PC-3 (cell line): Measurements from ENCODE around the gene PSMB9. TPM values are rescaled to one million over a fixed set of nuclear protein-coding genes. Genes with fewer than 3 reads are reported as not detected.
A peak's percentile ranks its signal among the peaks of the same experiment; 100 is the strongest.

Source experiments
- ATAC-seq: fragments of 200-7000 bp; cut with Tn5 transposase; 2 replicates; pipeline ENCODE4 v1.9.1; 2020; ENCODE audit warnings: mild to moderate bottlenecking, moderate library complexity
- BruUV-seq: library from RNA; stranded (reverse); fragments of 400-500 nt; replicated peaks from 2 replicates; lab custom pipeline; 2021; lab: Mats Ljungman, UMichigan
- CTCF ChIA-PET: fragments of 300-600 bp; sonication (Branson Sonifier 250); formaldehyde crosslinking; loops from one replicate; lab custom pipeline; 2022; ENCODE audit warnings: antibody characterized with exemption; lab: Charles Lee
- POLR2A ChIA-PET: fragments of 300-600 bp; sonication (Branson Sonifier 250); formaldehyde crosslinking; loops from one replicate; lab custom pipeline; 2022; ENCODE audit warnings: antibody characterized with exemption; ENCODE audit not compliant: unreplicated experiment; lab: Charles Lee
- DNase-seq: peaks from one replicate; pipeline ENCODE4 v3.0.0-alpha.2; 2015
- H2AFZ ChIP-seq: fragments of 300-600 bp; sonication (generic); 2 replicates; pipeline ENCODE4 v1.6.0; 2016; ENCODE audit warnings: antibody characterized with exemption, low read length
- H3F3A ChIP-seq: fragments of 300-600 bp; sonication (generic); one replicate; pipeline ENCODE4 v1.6.0; 2017; ENCODE audit warnings: antibody characterized with exemption, low read length, control low read depth, mild to moderate bottlenecking; ENCODE audit not compliant: unreplicated experiment
- H3K27ac ChIP-seq: fragments of 300-600 bp; sonication (generic); 2 replicates; pipeline ENCODE4 v1.5.1; 2016; ENCODE audit warnings: mild to moderate bottlenecking, low read length
- H3K27me3 ChIP-seq: fragments of 300-600 bp; sonication (generic); 2 replicates; pipeline ENCODE4 v1.6.1; 2016; ENCODE audit warnings: low read length, mixed read lengths
- H3K36me3 ChIP-seq: fragments of 300-600 bp; sonication (generic); 2 replicates; pipeline ENCODE4 v1.6.1; 2016; ENCODE audit warnings: low read depth, mixed run types, low read length, mixed read lengths
- H3K4me1 ChIP-seq: fragments of 300-600 bp; sonication (generic); 2 replicates; pipeline ENCODE4 v1.5.1; 2016; ENCODE audit warnings: low read length; ENCODE audit not compliant: insufficient read depth
- H3K4me2 ChIP-seq: fragments of 300-600 bp; sonication (generic); 2 replicates; pipeline ENCODE4 v1.6.0; 2016; ENCODE audit warnings: low read length
- H3K4me3 ChIP-seq: fragments of 300-600 bp; sonication (generic); 2 replicates; pipeline ENCODE4 v1.5.1; 2016; ENCODE audit warnings: mild to moderate bottlenecking, low read length, mixed read lengths
- H3K79me2 ChIP-seq: fragments of 300-600 bp; sonication (generic); 2 replicates; pipeline ENCODE4 v1.6.1; 2017; ENCODE audit warnings: low read length, mixed read lengths
- H3K9ac ChIP-seq: fragments of 300-600 bp; sonication (generic); 2 replicates; pipeline ENCODE4 v1.6.0; 2016; ENCODE audit warnings: mild to moderate bottlenecking, low read length
- H3K9me2 ChIP-seq: fragments of 300-600 bp; sonication (generic); replicated peaks from 2 replicates; pipeline ENCODE4 v1.6.1; 2016; ENCODE audit warnings: mixed run types, low read length, mixed read lengths
- H3K9me3 ChIP-seq: fragments of 300-600 bp; sonication (generic); 2 replicates; pipeline ENCODE4 v1.6.1; 2016; ENCODE audit warnings: low read length, mixed read lengths
- H4K20me1 ChIP-seq: fragments of 300-600 bp; sonication (generic); 2 replicates; pipeline ENCODE4 v1.6.1; 2016; ENCODE audit warnings: low read length, mixed read lengths
- CTCF ChIP-seq: fragments of 300-600 bp; sonication (generic); conservative IDR thresholded peaks from 2 replicates; pipeline ENCODE4 v1.5.1; 2017; ENCODE audit warnings: antibody characterized with exemption, low read depth, mild to moderate bottlenecking, low read length
- EZH2 ChIP-seq: fragments of 300-600 bp; sonication (generic); IDR thresholded peaks from one replicate; pipeline ENCODE4 v1.6.1; 2017; ENCODE audit warnings: antibody characterized with exemption, mild to moderate bottlenecking, low read length; ENCODE audit not compliant: unreplicated experiment
- EZH2phosphoT487 ChIP-seq: fragments of 300-600 bp; sonication (generic); IDR thresholded peaks from 2 replicates; pipeline ENCODE4 v1.6.1; 2018; ENCODE audit warnings: mild to moderate bottlenecking, antibody characterized with exemption, low read length, borderline replicate concordance
- intact Hi-C: fragments of 100-400 bp; cut with micrococcal nuclease; formaldehyde crosslinking; loops from 2 replicates; pipeline ENCODE4 v1.9.0; 2023
- total RNA-seq: library from RNA; depleted of rRNA; stranded (reverse); fragments of >200 nt; gene quantifications from 2 replicates; pipeline ENCODE4 v1.2.3, GENCODE V29; 2014

PSMB9 gene
- total RNA-seq, 1 experiment from 2014 or later: 1.5 TPM

- Histone ChIP-seq H3K9ac (peak overlapping the region; percentile 63), H3K9me2 (no peaks in the 10 kb centered on the region), H3K79me2 (peaks cover 24% of the 10 kb centered on the region), H3K4me3 (peak overlapping the region; percentile 85), H3K4me1 (peaks cover 10% of the 10 kb centered on the region), H3K4me2 (peak overlapping the region; percentile 89), H3K27me3 (no peaks in the 10 kb centered on the region), H3K9me3 (no peaks in the 10 kb centered on the region), H4K20me1 (no peaks in the 10 kb centered on the region), H3K27ac (peak overlapping the region; percentile 3; the same call in 1 of the 2 replicates), H2AFZ (peak overlapping the region; percentile 92), H3F3A (no peaks in the 10 kb centered on the region), H3K36me3 (no peaks in the 10 kb centered on the region)
- ATAC-seq (peak; percentile 99), DNase-seq (peak; percentile 97)
- ChIA-PET CTCF (interaction anchor here (1.1 to 1.5 kb wide), 3 partner anchors 39 to 90 kb away, joined by 3 to 10 read pairs (median 4); partner anchors contain the start of gene TAP2), POLR2A (interaction anchor here (0.6 to 1.6 kb wide), 2 partner anchors 68 to 77 kb away, joined by 3 to 8 read pairs; no protein-coding TSS in a partner anchor)
- intact Hi-C loops: loop anchor here (1.0 kb wide), 1 partner anchor 12 kb away; no protein-coding TSS in a partner anchor
- TSS peak; percentile 63 for BruUV-seq
- TF ChIP-seq EZH2: no peak
These were observed 40.4 kb downstream of the PSMB9 start for GRCh38 chr6:32894085-32895005.

GRCh38 chr6:32895006-32895345 lies 41.0 kb downstream of the PSMB9 start:
- TF ChIP-seq EZH2phosphoT487 (no peak), CTCF (no peak), EZH2 (no peak)
- Histone ChIP-seq H3K27me3 (no peaks in the 10 kb centered on the region), H3K9me3 (no peaks in the 10 kb centered on the region), H3K4me2 (peak overlapping the region; percentile 89), H3K4me3 (peak overlapping the region; percentile 85), H3K79me2 (peaks cover 24% of the 10 kb centered on the region), H3K9me2 (no peaks in the 10 kb centered on the region), H3K27ac (no peak overlapping the region), H3K9ac (peak overlapping the region; percentile 63), H3F3A (no peaks in the 10 kb centered on the region), H4K20me1 (no peaks in the 10 kb centered on the region), H3K36me3 (no peaks in the 10 kb centered on the region), H3K4me1 (peaks cover 10% of the 10 kb centered on the region), H2AFZ (peak overlapping the region; percentile 92)
- ChIA-PET CTCF (interaction anchor here (1.1 to 1.5 kb wide), 3 partner anchors 38 to 90 kb away, joined by 3 to 10 read pairs (median 4); partner anchors contain the start of gene TAP2), POLR2A (interaction anchor here (1.6 kb wide), 1 partner anchor 77 kb away, joined by 8 read pairs; no protein-coding TSS in a partner anchor)
- BruUV-seq: no TSS peak
- intact Hi-C loops: no loop called here
- ATAC-seq (peak; percentile 27), DNase-seq (no peak)

- Histone ChIP-seq H4K20me1 (no peaks in the 10 kb centered on the region), H3K9me2 (no peaks in the 10 kb centered on the region), H3K36me3 (no peaks in the 10 kb centered on the region), H3K4me2 (no peak overlapping the region), H3K4me3 (no peak overlapping the region), H3K79me2 (no peaks in the 10 kb centered on the region), H3K27ac (no peak overlapping the region), H2AFZ (no peak overlapping the region), H3F3A (no peaks in the 10 kb centered on the region), H3K9ac (no peak overlapping the region), H3K9me3 (no peaks in the 10 kb centered on the region), H3K4me1 (peaks cover 8% of the 10 kb centered on the region; the same call in 1 of the 2 replicates), H3K27me3 (0 out of 2 replicates have a peak, but pooled peaks cover under 1% of the 10 kb centered on the region)
- ATAC-seq (no peak), DNase-seq (no peak)
- CTCF ChIA-PET: no interaction called here
- intact Hi-C loops: no loop called here
- POLR2A ChIA-PET: interaction anchor here (0.6 kb wide), 1 partner anchor 67 kb away, joined by 3 read pairs; no protein-coding TSS in a partner anchor
- no TSS peak for BruUV-seq
- TF ChIP-seq CTCF: no peak
- TF ChIP-seq EZH2phosphoT487: no peak
- no peak for TF ChIP-seq EZH2
These were observed 50.0 kb downstream of the PSMB9 start for GRCh38 chr6:32903952-32904351.
